ENCODE results near the gene MEIS3.
"Not testable (repeated sequence)": the region's sequence is repeated elsewhere in the genome, so short reads cannot be mapped to it uniquely, and the experiment has no call there.

The MEIS3 gene

GRCh38 chr19:47373246-47374240 lies 45.8 kb downstream of the MEIS3 start (continued):
- TF ChIP-seq, protein P1, sequence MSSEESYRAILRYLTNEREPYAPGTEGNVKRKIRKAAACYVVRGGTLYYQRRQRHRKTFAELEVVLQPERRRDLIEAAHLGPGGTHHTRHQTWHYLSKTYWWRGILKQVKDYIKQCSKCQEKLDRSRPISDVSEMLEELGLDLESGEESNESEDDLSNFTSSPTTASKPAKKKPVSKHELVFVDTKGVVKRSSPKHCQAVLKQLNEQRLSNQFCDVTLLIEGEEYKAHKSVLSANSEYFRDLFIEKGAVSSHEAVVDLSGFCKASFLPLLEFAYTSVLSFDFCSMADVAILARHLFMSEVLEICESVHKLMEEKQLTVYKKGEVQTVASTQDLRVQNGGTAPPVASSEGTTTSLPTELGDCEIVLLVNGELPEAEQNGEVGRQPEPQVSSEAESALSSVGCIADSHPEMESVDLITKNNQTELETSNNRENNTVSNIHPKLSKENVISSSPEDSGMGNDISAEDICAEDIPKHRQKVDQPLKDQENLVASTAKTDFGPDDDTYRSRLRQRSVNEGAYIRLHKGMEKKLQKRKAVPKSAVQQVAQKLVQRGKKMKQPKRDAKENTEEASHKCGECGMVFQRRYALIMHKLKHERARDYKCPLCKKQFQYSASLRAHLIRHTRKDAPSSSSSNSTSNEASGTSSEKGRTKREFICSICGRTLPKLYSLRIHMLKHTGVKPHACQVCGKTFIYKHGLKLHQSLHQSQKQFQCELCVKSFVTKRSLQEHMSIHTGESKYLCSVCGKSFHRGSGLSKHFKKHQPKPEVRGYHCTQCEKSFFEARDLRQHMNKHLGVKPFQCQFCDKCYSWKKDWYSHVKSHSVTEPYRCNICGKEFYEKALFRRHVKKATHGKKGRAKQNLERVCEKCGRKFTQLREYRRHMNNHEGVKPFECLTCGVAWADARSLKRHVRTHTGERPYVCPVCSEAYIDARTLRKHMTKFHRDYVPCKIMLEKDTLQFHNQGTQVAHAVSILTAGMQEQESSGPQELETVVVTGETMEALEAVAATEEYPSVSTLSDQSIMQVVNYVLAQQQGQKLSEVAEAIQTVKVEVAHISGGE (tag by site-specific recombination; conservative IDR thresholded peaks at IDR 0.05; ENCODE audit: low read depth) = no peak
- TF ChIP-seq ZNF169 (tag by site-specific recombination; IDR thresholded peaks at IDR 0.05) (no peak), ZNF341 (tag by site-specific recombination; IDR thresholded peaks at IDR 0.05; ENCODE audit: low read depth) (no peak), ZNF174 (tag by site-specific recombination; IDR thresholded peaks at IDR 0.05) (no peak), ZNF132 (tag by site-specific recombination; IDR thresholded peaks at IDR 0.05; ENCODE audit: borderline replicate concordance) (no peak), HIC1 (tag by site-specific recombination; IDR thresholded peaks at IDR 0.05) (no peak), KLF7 (tag by site-specific recombination; IDR thresholded peaks at IDR 0.05; ENCODE audit: borderline replicate concordance) (no peak), EGR2 (tag by site-specific recombination; IDR thresholded peaks at IDR 0.05; ENCODE audit: low read depth) (no peak)

GRCh38 chr19:47372603-47373002 lies 46.7 kb downstream of the MEIS3 start:
- Histone ChIP-seq H3K4me1 (ENCODE audit: control insufficient read depth, insufficient read depth, low read length) (no peaks in the 10 kb centered on the region), H3K27ac (ENCODE audit: extremely low read depth, low read depth, low read length) (no peak overlapping the region), H3K9me3 (ENCODE audit: control insufficient read depth, insufficient read depth, low read depth, low read length) (no peaks in the 10 kb centered on the region), H3K4me3 (ENCODE audit: low read depth, low read length) (no peak overlapping the region), H3K36me3 (ENCODE audit: control insufficient read depth in 2 of 2, insufficient read depth in 1 of 2, low read length in 2 of 2) (peaks cover 27 to 86% of the 10 kb centered on the region in 2 experiments; a peak in 2 of 3 replicates)
- CTCF ChIA-PET = interaction anchor here (4.0 kb wide), 1 partner anchor 23 kb away, joined by 22 read pairs; the partner anchor contains the start of gene DHX34
- POLR2A ChIA-PET = no interaction called here
- TF ChIP-seq ZNF560 (tag by site-specific recombination; IDR thresholded peaks at IDR 0.05; ENCODE audit: borderline replicate concordance) = no peak

GRCh38 chr19:47371261-47371660 lies 48.1 kb downstream of the MEIS3 start:
- Histone ChIP-seq H3K4me3 (ENCODE audit: low read depth, low read length) (no peak overlapping the region), H3K9me3 (ENCODE audit: control insufficient read depth, insufficient read depth, low read depth, low read length) (no peaks in the 10 kb centered on the region), H3K27ac (ENCODE audit: extremely low read depth, low read depth, low read length) (no peak overlapping the region), H3K36me3 (ENCODE audit: control insufficient read depth in 2 of 2, insufficient read depth in 1 of 2, low read length in 2 of 2) (peaks cover 29 to 84% of the 10 kb centered on the region in 2 experiments; a peak in 2 of 3 replicates), H3K4me1 (ENCODE audit: control insufficient read depth, insufficient read depth, low read length) (no peaks in the 10 kb centered on the region)
- ChIA-PET CTCF (interaction anchor here (0.7 to 4.0 kb wide), 3 partner anchors 19 to 25 kb away, joined by 3 to 22 read pairs (median 17); partner anchors contain the start of gene DHX34), POLR2A (interaction anchor here (0.7 kb wide), 1 partner anchor 22 kb away, joined by 4 read pairs; the partner anchor contains the start of gene DHX34)
- TF ChIP-seq ZNF169 (tag by site-specific recombination; IDR thresholded peaks at IDR 0.05) (no peak), ZNF146 (tag by site-specific recombination; IDR thresholded peaks at IDR 0.05) (no peak)

- Histone ChIP-seq H3K4me3 (ENCODE audit: low read depth, low read length) (no peak overlapping the region), H3K36me3 (ENCODE audit: control insufficient read depth in 2 of 2, insufficient read depth in 1 of 2, low read length in 2 of 2) (peaks cover 29 to 78% of the 10 kb centered on the region in 2 experiments; a peak in 2 of 3 replicates), H3K27ac (ENCODE audit: extremely low read depth, low read depth, low read length) (0 out of 2 replicates have a peak overlapping the region, but pooled peaks have one; percentile 5), H3K9me3 (ENCODE audit: control insufficient read depth, insufficient read depth, low read depth, low read length) (no peaks in the 10 kb centered on the region), H3K4me1 (ENCODE audit: control insufficient read depth, insufficient read depth, low read length) (no peaks in the 10 kb centered on the region)
- peak; percentile 74 for TF ChIP-seq ZIC2 (tag by site-specific recombination; IDR thresholded peaks at IDR 0.05)
- no peak for TF ChIP-seq ZNF280C (tag by site-specific recombination; IDR thresholded peaks at IDR 0.05)
- POLR2A ChIA-PET = interaction anchor here (0.6 to 0.8 kb wide), 2 partner anchors 21 to 29 kb away, joined by 3 read pairs; partner anchors contain the start of gene DHX34
- CTCF ChIA-PET = interaction anchor here (0.6 to 4.0 kb wide), 5 partner anchors 13 to 247 kb away, joined by 3 to 22 read pairs (median 4); partner anchors contain the start of gene DHX34
Measured at GRCh38 chr19:47370045-47370611, 49.2 kb downstream of the MEIS3 start.

- H3K4me1 ChIP-seq (ENCODE audit: control insufficient read depth, insufficient read depth, low read length); H3K9me3 ChIP-seq (ENCODE audit: control insufficient read depth, insufficient read depth, low read depth, low read length); H3K4me3 ChIP-seq (ENCODE audit: low read depth, low read length); H3K27ac ChIP-seq (ENCODE audit: extremely low read depth, low read depth, low read length): not testable (repeated sequence)
- H3K36me3 ChIP-seq (ENCODE audit: control insufficient read depth in 2 of 2, insufficient read depth in 1 of 2, low read length in 2 of 2) = peaks cover 57 to 75% of the 10 kb centered on the region in 2 experiments
- POLR2A ChIA-PET = interaction anchor here (1.5 kb wide), 1 partner anchor 16 kb away, joined by 6 read pairs; the partner anchor contains the start of gene DHX34
- CTCF ChIA-PET = interaction anchor here (0.6 to 2.6 kb wide), 6 partner anchors 16 to 765 kb away, joined by 3 to 14 read pairs (median 3); partner anchors contain the start of gene DHX34
Measured at GRCh38 chr19:47365455-47365854, 53.9 kb downstream of the MEIS3 start.

Measured in HEK293 (cell line).